Mesendoderm (in vitro differentiated cells): ENCODE measurements around the gene CCDC28B.

Source experiments
- DNase-seq: peaks from one replicate; pipeline ENCODE4 v3.0.0; 2013
- H2AK5ac ChIP-seq: 2 replicates; pipeline ENCODE4 v1.6.1; 2013; ENCODE audit warnings: low read length, inconsistent platforms
- H2BK120ac ChIP-seq: 2 replicates; pipeline ENCODE4 v1.6.1; 2013; ENCODE audit warnings: low read depth, mild to moderate bottlenecking, low read length, moderate library complexity, mixed read lengths
- H2BK15ac ChIP-seq: replicated peaks from 2 replicates; pipeline ENCODE4 v1.6.1; 2013; ENCODE audit warnings: low read depth, mild to moderate bottlenecking, moderate library complexity
- H2BK5ac ChIP-seq: 2 replicates; pipeline ENCODE4 v1.6.1; 2013; ENCODE audit warnings: low read length, inconsistent platforms
- H3K18ac ChIP-seq: 2 replicates; pipeline ENCODE4 v1.6.1; 2013; ENCODE audit warnings: mild to moderate bottlenecking, low read length, mixed read lengths
- H3K23ac ChIP-seq: one replicate; pipeline ENCODE4 v1.6.1; 2013; ENCODE audit warnings: low read length
- H3K27ac ChIP-seq: 2 replicates; pipeline ENCODE4 v1.5.1; 2013; ENCODE audit warnings: low read depth, mild to moderate bottlenecking, inconsistent platforms, low read length, moderate library complexity
- H3K27me3 ChIP-seq: 2 replicates; pipeline ENCODE4 v1.6.1; 2013; ENCODE audit warnings: low read length, control low read depth, mild to moderate bottlenecking, inconsistent platforms; ENCODE audit not compliant: insufficient read depth, poor library complexity
- H3K36me3 ChIP-seq: 2 replicates; pipeline ENCODE4 v1.6.1; 2013; ENCODE audit warnings: low read length, inconsistent platforms; ENCODE audit not compliant: control insufficient read depth, insufficient read depth
- H3K4ac ChIP-seq: one replicate; pipeline ENCODE4 v1.6.1; 2013; ENCODE audit warnings: low read depth, mild to moderate bottlenecking, low read length, moderate library complexity
- H3K4me1 ChIP-seq: 2 replicates; pipeline ENCODE4 v1.6.1; 2013; ENCODE audit warnings: low read depth, low read length, inconsistent platforms; ENCODE audit not compliant: control insufficient read depth
- H3K4me2 ChIP-seq: 2 replicates; pipeline ENCODE4 v1.6.1; 2013; ENCODE audit warnings: low read length
- H3K4me3 ChIP-seq: 2 replicates; pipeline ENCODE4 v1.5.1; 2013; ENCODE audit warnings: mild to moderate bottlenecking, low read length
- H3K56ac ChIP-seq: one replicate; pipeline ENCODE4 v1.6.1; 2013; ENCODE audit warnings: low read length
- H3K79me1 ChIP-seq: 2 replicates; pipeline ENCODE4 v1.6.1; 2013; ENCODE audit warnings: low read length, inconsistent platforms
- H3K79me2 ChIP-seq: 2 replicates; pipeline ENCODE4 v1.6.1; 2013; ENCODE audit warnings: mild to moderate bottlenecking, low read length; ENCODE audit not compliant: control insufficient read depth, insufficient read depth
- H3K9ac ChIP-seq: 2 replicates; pipeline ENCODE4 v1.6.1; 2013; ENCODE audit warnings: low read length, inconsistent platforms
- H4K5ac ChIP-seq: one replicate; pipeline ENCODE4 v1.6.1; 2013; ENCODE audit warnings: low read length
- H4K8ac ChIP-seq: one replicate; pipeline ENCODE4 v1.6.1; 2013; ENCODE audit warnings: low read depth, mild to moderate bottlenecking, control low read depth, low read length, moderate library complexity
- WGBS: extraction: QIAGEN DNeasy Blood & Tissue Kit; methylation state at CpG from one replicate; pipeline ENCODE4 v1.1.7; 2013; ENCODE audit warnings: low lambda C conversion rate, missing lambda C conversion rate; ENCODE audit not compliant: insufficient coverage; ENCODE audit errors: extremely low coverage; 5-methylcytosine and 5-hydroxymethylcytosine counted together

CCDC28B gene

DNA sequence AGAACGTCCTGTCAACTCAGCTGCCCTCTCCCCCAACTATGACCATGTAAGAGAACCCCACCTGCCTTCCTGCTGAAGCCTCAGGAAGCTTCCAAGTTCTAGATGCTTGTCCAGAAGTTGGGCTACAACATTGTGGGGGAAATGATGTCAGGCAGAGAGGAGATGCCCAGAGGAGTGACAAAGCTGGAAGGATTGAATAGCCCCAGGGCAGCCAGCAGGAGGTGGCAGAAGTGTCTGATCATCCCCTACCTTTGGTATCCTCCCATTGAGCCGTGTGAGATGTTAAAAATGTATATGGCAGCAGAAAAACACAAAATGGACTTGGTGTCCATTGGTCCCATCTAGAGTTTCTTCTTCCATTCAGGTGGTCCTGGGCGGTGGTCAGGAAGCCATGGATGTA lies 28.4 kb downstream of the CCDC28B start:
- Histone ChIP-seq H3K4me3 (no peak overlapping the region), H3K4ac (no peak overlapping the region), H3K18ac (no peak overlapping the region), H3K4me2 (no peak overlapping the region), H3K27ac (no peak overlapping the region), H4K8ac (no peak overlapping the region), H3K4me1 (no peaks in the 10 kb centered on the region), H2BK5ac (no peak overlapping the region), H4K5ac (no peak overlapping the region), H3K27me3 (no peaks in the 10 kb centered on the region), H2BK15ac (no peak overlapping the region), H2AK5ac (no peak overlapping the region), H3K9ac (no peak overlapping the region), H3K79me2 (peaks cover 4% of the 10 kb centered on the region), H3K56ac (no peak overlapping the region), H3K23ac (no peak overlapping the region), H2BK120ac (no peak overlapping the region), H3K79me1 (peaks cover 5% of the 10 kb centered on the region), H3K36me3 (peaks cover 20% of the 10 kb centered on the region)
- DNase-seq, result no peak
- WGBS, result no CpG with 5 or more reads among the region's 3 CpGs

DNA sequence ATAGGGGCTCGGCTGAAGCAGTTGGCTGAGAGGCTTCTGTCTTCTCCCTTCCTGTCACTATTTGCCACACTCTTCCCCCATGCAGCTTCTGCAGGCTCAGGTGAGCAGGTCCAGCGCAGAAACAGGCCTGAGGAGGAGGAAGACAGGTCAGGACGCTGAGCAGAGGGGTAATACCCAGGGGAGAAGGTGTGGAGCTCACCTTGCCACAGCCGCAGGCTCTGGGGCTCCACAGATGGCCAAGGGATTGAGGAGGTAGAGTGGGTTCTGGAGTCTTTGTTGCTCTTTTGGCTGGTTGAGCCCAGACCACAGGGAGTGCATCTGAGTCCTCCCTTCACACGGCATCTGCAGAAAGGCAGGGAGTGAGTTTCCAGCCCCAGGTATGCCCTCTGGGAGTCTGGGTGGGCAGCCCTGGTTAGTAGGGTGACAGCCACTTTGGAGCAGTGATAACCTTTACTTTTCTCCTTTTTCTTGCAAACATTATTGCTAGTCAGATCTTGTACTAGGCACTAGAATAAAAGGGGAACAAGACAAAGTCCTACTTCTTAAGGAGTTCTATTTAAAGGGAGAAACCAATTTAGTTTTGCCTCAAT lies 31.5 kb downstream of the CCDC28B start:
- H3K27ac ChIP-seq, result no peak overlapping the region
- H3K4me2 ChIP-seq, result no peak overlapping the region
- H3K23ac ChIP-seq, result no peak overlapping the region
- no peaks in the 10 kb centered on the region for H3K4me1 ChIP-seq
- H3K56ac ChIP-seq, result no peak overlapping the region
- no peak overlapping the region for H2BK120ac ChIP-seq
- H3K79me2 ChIP-seq, result no peaks in the 10 kb centered on the region
- H2AK5ac ChIP-seq, result no peak overlapping the region
- H4K5ac ChIP-seq, result no peak overlapping the region
- H2BK5ac ChIP-seq, result no peak overlapping the region
- no peak overlapping the region for H2BK15ac ChIP-seq
- H3K27me3 ChIP-seq, result no peaks in the 10 kb centered on the region
- H3K4ac ChIP-seq, result no peak overlapping the region
- H3K18ac ChIP-seq, result no peak overlapping the region
- no peak overlapping the region for H3K4me3 ChIP-seq
- peaks cover 13% of the 10 kb centered on the region for H3K36me3 ChIP-seq
- H4K8ac ChIP-seq, result no peak overlapping the region
- no CpG with 5 or more reads among the region's 5 CpGs for WGBS
- DNase-seq, result no peak
- no peak overlapping the region for H3K9ac ChIP-seq
- H3K79me1 ChIP-seq, result no peaks in the 10 kb centered on the region

DNA sequence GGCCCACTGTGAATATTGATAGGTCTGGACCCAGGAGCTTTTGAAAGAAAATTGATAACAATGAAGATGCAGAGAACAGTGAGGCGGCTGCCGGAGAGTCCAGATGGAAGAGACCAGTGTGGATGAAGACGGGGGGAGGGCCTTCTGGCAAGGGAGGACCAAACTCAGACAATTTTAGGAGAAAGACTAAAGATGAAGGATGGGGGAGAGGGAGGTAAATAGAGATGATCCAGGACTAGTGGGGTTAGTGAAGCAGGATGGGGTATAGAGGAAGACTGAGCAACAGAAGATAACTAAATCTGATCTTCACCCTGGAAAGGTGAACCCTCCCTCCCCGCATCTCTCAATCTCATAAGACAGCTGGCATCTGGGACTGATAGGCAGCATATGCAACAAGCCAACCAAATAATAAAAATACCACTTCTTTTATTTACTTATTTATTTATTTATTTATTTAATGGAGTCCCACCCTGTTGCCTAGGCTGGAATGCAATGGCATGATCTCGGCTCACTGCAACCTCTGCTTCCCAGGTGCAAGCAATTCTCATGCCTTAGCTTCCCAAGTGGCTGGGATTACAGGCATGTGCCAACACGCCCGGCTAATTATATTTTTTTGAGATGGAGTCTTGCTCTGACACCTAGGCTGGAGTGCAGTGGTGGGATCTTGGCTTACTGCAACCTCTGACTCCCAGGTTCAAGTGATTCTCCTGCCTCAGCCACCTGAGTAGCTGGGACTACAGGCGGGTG lies 32.3 kb downstream of the CCDC28B start:
- Histone ChIP-seq H3K79me1 (no peaks in the 10 kb centered on the region), H4K8ac (no peak overlapping the region), H3K23ac (no peak overlapping the region), H3K4me1 (no peaks in the 10 kb centered on the region), H3K4me2 (no peak overlapping the region), H2BK15ac (no peak overlapping the region), H3K4me3 (no peak overlapping the region), H3K9ac (no peak overlapping the region), H2BK120ac (no peak overlapping the region), H2AK5ac (no peak overlapping the region), H4K5ac (no peak overlapping the region), H3K18ac (no peak overlapping the region), H3K56ac (no peak overlapping the region), H3K4ac (no peak overlapping the region), H3K27ac (no peak overlapping the region), H3K36me3 (peaks cover 13% of the 10 kb centered on the region), H3K27me3 (no peaks in the 10 kb centered on the region), H2BK5ac (no peak overlapping the region), H3K79me2 (no peaks in the 10 kb centered on the region)
- no CpG with 5 or more reads among the region's 8 CpGs for WGBS
- DNase-seq, result no peak

DNA sequence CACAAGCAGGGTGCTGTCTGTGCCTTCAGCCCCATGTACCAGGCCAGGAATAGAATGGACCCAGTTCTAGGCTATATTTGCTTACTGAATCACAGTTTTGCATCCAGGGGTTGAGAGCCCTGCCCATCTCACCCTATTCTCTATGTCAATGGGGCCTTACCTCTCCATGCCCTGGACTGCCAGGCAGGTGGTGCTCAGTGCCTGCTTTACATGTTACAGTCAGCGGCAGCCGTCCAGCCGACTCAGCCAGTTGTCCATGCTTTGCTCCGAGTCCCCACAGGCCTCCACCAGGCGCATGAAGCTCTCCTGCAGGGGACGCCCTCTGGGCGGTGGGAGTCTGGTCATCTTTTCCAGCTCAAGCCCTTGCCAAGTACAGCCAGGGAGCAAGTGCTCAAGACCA lies 34.4 kb downstream of the CCDC28B start:
- no peak overlapping the region for H3K4me3 ChIP-seq
- WGBS, result no CpG with 5 or more reads among the region's 7 CpGs
- H3K9ac ChIP-seq, result no peak overlapping the region
- no peak overlapping the region for H3K18ac ChIP-seq
- no peak overlapping the region for H4K8ac ChIP-seq
- no peaks in the 10 kb centered on the region for H3K79me2 ChIP-seq
- H2BK15ac ChIP-seq, result no peak overlapping the region
- no peak overlapping the region for H3K4ac ChIP-seq
- H3K27me3 ChIP-seq, result no peaks in the 10 kb centered on the region
- H3K79me1 ChIP-seq, result no peaks in the 10 kb centered on the region
- no peak overlapping the region for H3K23ac ChIP-seq
- H2BK120ac ChIP-seq, result no peak overlapping the region
- DNase-seq, result no peak
- no peak overlapping the region for H2BK5ac ChIP-seq
- H2AK5ac ChIP-seq, result no peak overlapping the region
- no peak overlapping the region for H4K5ac ChIP-seq
- H3K56ac ChIP-seq, result no peak overlapping the region
- no peaks in the 10 kb centered on the region for H3K4me1 ChIP-seq
- H3K4me2 ChIP-seq, result no peak overlapping the region
- no peak overlapping the region for H3K27ac ChIP-seq
- peaks cover 5% of the 10 kb centered on the region for H3K36me3 ChIP-seq

DNA sequence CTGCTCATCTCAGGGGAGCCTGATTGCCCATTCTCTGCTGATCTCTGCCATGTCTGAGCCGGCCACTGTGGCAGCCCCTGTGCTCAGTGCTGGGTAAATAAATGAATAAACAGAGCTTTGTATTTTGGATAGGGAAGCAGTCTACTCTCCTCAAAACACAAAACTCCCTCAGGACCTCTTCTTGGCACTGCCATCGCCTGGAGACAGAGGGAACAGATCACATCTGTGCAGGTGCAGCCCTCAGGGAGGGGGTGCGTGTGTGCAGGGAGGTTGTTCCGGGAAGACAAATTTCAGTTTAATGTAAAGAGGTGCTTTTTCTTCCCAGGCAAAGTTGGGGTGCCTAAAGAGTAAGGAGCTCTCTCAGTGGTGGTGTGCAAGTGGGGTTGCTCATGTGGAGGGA lies 38.9 kb downstream of the CCDC28B start:
- no peak for DNase-seq

More for the DNA sequence above, 38.9 kb downstream of the CCDC28B start:
- peak overlapping the region; percentile 96 for H3K56ac ChIP-seq
- H3K79me1 ChIP-seq, result no peaks in the 10 kb centered on the region
- no peak overlapping the region for H3K23ac ChIP-seq
- no peaks in the 10 kb centered on the region for H3K36me3 ChIP-seq
- no peaks in the 10 kb centered on the region for H3K79me2 ChIP-seq
- no peak overlapping the region for H2BK15ac ChIP-seq
- H4K8ac ChIP-seq, result no peak overlapping the region
- H3K18ac ChIP-seq, result no peak overlapping the region
- no peaks in the 10 kb centered on the region for H3K4me1 ChIP-seq
- peak overlapping the region; percentile 65 for H3K9ac ChIP-seq
- no peak overlapping the region for H4K5ac ChIP-seq
- peak overlapping the region; percentile 98 for H3K4me2 ChIP-seq
- no peak overlapping the region for H2AK5ac ChIP-seq
- H3K4me3 ChIP-seq, result no peak overlapping the region
- WGBS, result no CpG with 5 or more reads among the region's 4 CpGs
- H2BK5ac ChIP-seq, result no peak overlapping the region
- no peak overlapping the region for H3K4ac ChIP-seq
- H2BK120ac ChIP-seq, result no peak overlapping the region
- H3K27ac ChIP-seq, result no peak overlapping the region
- H3K27me3 ChIP-seq, result no peaks in the 10 kb centered on the region
